ENCODE measurements around the gene VSTM1. TPM values are rescaled to one million over a fixed set of nuclear protein-coding genes. Genes with fewer than 3 reads are reported as not detected.

The VSTM1 gene
- total RNA-seq, 1 donor from 2014 or later, result 0.76 TPM

Other genes starting within 250 kb of the VSTM1 start
- 1.7 TPM for gene NLRP12, start 239.6 kb downstream of the VSTM1 start, total RNA-seq
- gene MYADM, start 196.0 kb downstream of the VSTM1 start, total RNA-seq, result 120 TPM
- not detected for gene PRKCG, start 181.7 kb downstream of the VSTM1 start, total RNA-seq
- gene CACNG7, start 154.6 kb downstream of the VSTM1 start, total RNA-seq, result not detected
- 0.22 TPM for gene CACNG8, start 101.0 kb downstream of the VSTM1 start, total RNA-seq
- not detected for gene CACNG6, start 72.3 kb downstream of the VSTM1 start, total RNA-seq
- gene TARM1, start 17.5 kb upstream of the VSTM1 start, total RNA-seq, result not detected
- 4.0 TPM for gene OSCAR, start 36.9 kb upstream of the VSTM1 start, total RNA-seq
- 80.5 TPM for gene NDUFA3, start 39.0 kb upstream of the VSTM1 start, total RNA-seq
- gene TFPT, start 51.8 kb upstream of the VSTM1 start, total RNA-seq, result 16.0 TPM
- gene PRPF31, start 51.9 kb upstream of the VSTM1 start, total RNA-seq, result 47.2 TPM
- 38.1 TPM for gene CNOT3, start 73.9 kb upstream of the VSTM1 start, total RNA-seq
- 6.3 TPM for gene LENG1, start 95.8 kb upstream of the VSTM1 start, total RNA-seq
- 2.9 TPM for gene TMC4, start 109.3 kb upstream of the VSTM1 start, total RNA-seq
- gene MBOAT7, start 125.7 kb upstream of the VSTM1 start, total RNA-seq, result 56.0 TPM
- gene TSEN34, start 127.4 kb upstream of the VSTM1 start, total RNA-seq, result 24.3 TPM
- gene RPS9, start 137.0 kb upstream of the VSTM1 start, total RNA-seq, result 1,121 TPM
- gene LILRB3, start 159.1 kb upstream of the VSTM1 start, total RNA-seq, result 23.9 TPM
- 11.4 TPM for gene LILRA6, start 178.9 kb upstream of the VSTM1 start, total RNA-seq
- 24.1 TPM for gene LILRB5, start 193.4 kb upstream of the VSTM1 start, total RNA-seq
- 12.9 TPM for gene LILRB2, start 217.2 kb upstream of the VSTM1 start, total RNA-seq
- gene LILRA5, start 249.3 kb upstream of the VSTM1 start, total RNA-seq, result 5.3 TPM